ENCODE results near the gene METTL8. TPM values are rescaled to one million over a fixed set of nuclear protein-coding genes. Genes with fewer than 3 reads are reported as not detected.

The METTL8 gene
- total RNA-seq, 1 experiment from 2014 or later: 27.7 TPM

Other genes with a start within 250 kb of the METTL8 start
- 19.0 TPM for gene DCAF17, start 236 bp upstream of the METTL8 start, total RNA-seq (2021; ENCODE audit: unreplicated experiment)
- gene CYBRD1, start 88.5 kb upstream of the METTL8 start, total RNA-seq (2021; ENCODE audit: unreplicated experiment): 2.5 TPM